Uterus (tissue), 2 donors: ENCODE results near the gene IGSF1.

Experiments
- CTCF ChIP-seq, 4 experiments: fragments of 200-600 bp in 2 of 4; fragments of 450-650 bp in 2 of 4; sonication (generic) in 2 of 4; IDR thresholded peaks; one replicate each; pipeline ENCODE4 v1.5.1; 2016 to 2019; ENCODE audit warnings: antibody characterized with exemption in 4 of 4, mild to moderate bottlenecking in 2 of 4, moderate library complexity in 1 of 4
- POLR2A ChIP-seq, 2 donors: fragments of 450-650 bp; IDR thresholded peaks; one replicate each; pipeline ENCODE4 v1.6.1; 2016; ENCODE audit warnings: antibody characterized with exemption in 2 of 2, mild to moderate bottlenecking in 1 of 2, moderate library complexity in 1 of 2

GRCh38 chrX:131257367-131257766, 31.7 kb downstream of the IGSF1 start:
- no peak for TF ChIP-seq POLR2A (IDR thresholded peaks at IDR 0.05)
- no peak for TF ChIP-seq CTCF (IDR thresholded peaks at IDR 0.05)
